K562 treated with DMSO at 1 percent for 12 hours (cell line): ENCODE measurements around the gene COL2A1. TPM values are rescaled to one million over a fixed set of nuclear protein-coding genes. Genes with fewer than 3 reads are reported as not detected.

Source experiments
- total RNA-seq: library from RNA; unstranded; fragments of 300-600 nt; gene quantifications from 2 replicates; pipeline ENCODE4 v1.2.3, GENCODE V29; 2022; ENCODE audit not compliant: insufficient read depth

COL2A1 gene
- total RNA-seq = not detected in 2 replicates

GRCh38 chr12:48004053-48004941 lies at the start of gene COL2A1:
TSS of gene COL2A1 (minus strand) at chr12:48004476. CDS start at chr12:48004321, 155 bp downstream.

GRCh38 chr12:47963340-47964040 lies 40.8 kb downstream of the COL2A1 start, which contains the start of gene TMEM106C:
TSS of gene TMEM106C (plus strand) at chr12:47963596. CDS start at chr12:47964237, 641 bp downstream.

Other genes with a start within 250 kb of the COL2A1 start
- 0.26 and 0.67 TPM in 2 replicates for gene RAPGEF3, start 245.6 kb downstream of the COL2A1 start, total RNA-seq
- 28.8 and 48.4 TPM in 2 replicates for gene SLC48A1, start 231.2 kb downstream of the COL2A1 start, total RNA-seq
- gene HDAC7, start 184.6 kb downstream of the COL2A1 start, total RNA-seq = 27.5 and 52.4 TPM in 2 replicates
- gene VDR, start 99.5 kb downstream of the COL2A1 start, total RNA-seq = 1.9 and 5.5 TPM in 2 replicates
- 112 and 150 TPM in 2 replicates for gene TMEM106C, start 40.9 kb downstream of the COL2A1 start, total RNA-seq
- 5.5 and 21.1 TPM in 2 replicates for gene SENP1, start 101.6 kb upstream of the COL2A1 start, total RNA-seq
- 19.9 and 35.6 TPM in 2 replicates for gene PFKM, start 114.9 kb upstream of the COL2A1 start, total RNA-seq
- gene ASB8, start 153.0 kb upstream of the COL2A1 start, total RNA-seq = 15.2 and 27.0 TPM in 2 replicates
- gene CCDC184, start 179.2 kb upstream of the COL2A1 start, total RNA-seq = 0.26 TPM in 1 of 2 replicates, not detected in the other
- gene OR10AD1, start 198.8 kb upstream of the COL2A1 start, total RNA-seq = not detected in 2 replicates